KOPT-K1 (cell line): Measurements from ENCODE around the gene COQ2.
"Not testable (repeated sequence)": the region's sequence is repeated elsewhere in the genome, so short reads cannot be mapped to it uniquely, and the experiment has no call there.

Experiments used
- H3K27ac ChIP-seq: fragments of 200-600 bp; sonication (generic); 2 replicates; pipeline ENCODE4 v1.5.1; 2016; ENCODE audit warnings: antibody characterized with exemption, mild to moderate bottlenecking, low read depth, low read length; ENCODE audit not compliant: poor library complexity, severe bottlenecking
- H3K36me3 ChIP-seq: fragments of 200-600 bp; sonication (generic); 2 replicates; pipeline ENCODE4 v1.5.1; 2017; ENCODE audit warnings: antibody characterized with exemption, mild to moderate bottlenecking, low read length, moderate library complexity; ENCODE audit not compliant: insufficient read depth
- H3K9me3 ChIP-seq: fragments of 200-600 bp; sonication (generic); 2 replicates; pipeline ENCODE4 v1.5.1; 2017; ENCODE audit warnings: antibody characterized with exemption, low read length, mild to moderate bottlenecking; ENCODE audit not compliant: insufficient read depth, poor library complexity, severe bottlenecking

COQ2 gene

DNA sequence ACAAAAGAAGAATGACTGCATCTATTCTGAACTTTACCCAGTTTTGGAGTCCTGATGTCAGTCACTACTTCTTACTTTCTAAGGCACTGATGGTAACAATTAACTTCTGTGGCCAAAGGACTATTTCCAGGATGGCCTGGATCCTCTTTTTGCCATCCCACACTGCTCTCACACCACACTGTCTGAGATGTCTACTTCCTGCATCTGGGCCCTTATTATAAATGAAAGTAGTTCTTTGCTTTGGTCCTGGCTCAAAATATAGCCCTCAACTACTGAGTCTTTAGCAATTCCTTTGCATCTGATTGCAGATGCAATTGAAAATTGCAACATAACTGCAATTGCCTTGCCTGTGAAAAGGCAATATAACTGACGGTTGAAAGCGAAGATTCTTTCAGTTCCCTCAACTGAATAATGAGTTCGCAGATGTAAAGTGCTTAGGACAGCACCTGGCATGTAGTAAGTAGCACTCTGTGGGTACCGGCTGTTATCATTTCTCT lies 44.2 kb downstream of the COQ2 start:
- Histone ChIP-seq H3K27ac (no peak overlapping the region), H3K36me3 (no peaks in the 10 kb centered on the region), H3K9me3 (no peaks in the 10 kb centered on the region)

GRCh38 chr4:83238393-83239248 lies 46.0 kb downstream of the COQ2 start:
- Histone ChIP-seq H3K9me3 (no peaks in the 10 kb centered on the region), H3K36me3 (no peaks in the 10 kb centered on the region), H3K27ac (no peak overlapping the region)

DNA sequence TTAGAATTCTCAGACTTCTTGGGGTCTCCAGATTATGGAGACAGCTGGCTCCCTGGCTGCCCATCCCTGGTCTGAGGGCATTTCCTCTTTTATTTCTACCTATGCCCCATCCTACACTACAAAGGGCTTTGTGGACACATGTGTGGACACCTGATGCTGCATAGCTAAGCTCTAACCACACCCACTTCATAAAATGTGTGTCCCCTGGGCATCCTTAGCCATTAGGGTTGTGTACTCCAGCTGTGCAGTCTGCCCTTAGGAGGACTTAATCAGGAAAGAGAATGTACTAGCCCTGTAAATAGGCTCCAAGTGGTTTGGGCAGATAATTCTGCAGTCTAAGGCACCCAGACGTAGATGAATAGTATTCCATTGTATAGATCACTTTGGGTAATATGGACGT lies 47.0 kb downstream of the COQ2 start:
- H3K36me3 ChIP-seq: no peaks in the 10 kb centered on the region
- no peaks in the 10 kb centered on the region for H3K9me3 ChIP-seq
- no peak overlapping the region for H3K27ac ChIP-seq

GRCh38 chr4:83235645-83236133 lies 48.9 kb downstream of the COQ2 start:
- H3K27ac ChIP-seq, H3K36me3 ChIP-seq, H3K9me3 ChIP-seq: not testable (repeated sequence)

DNA sequence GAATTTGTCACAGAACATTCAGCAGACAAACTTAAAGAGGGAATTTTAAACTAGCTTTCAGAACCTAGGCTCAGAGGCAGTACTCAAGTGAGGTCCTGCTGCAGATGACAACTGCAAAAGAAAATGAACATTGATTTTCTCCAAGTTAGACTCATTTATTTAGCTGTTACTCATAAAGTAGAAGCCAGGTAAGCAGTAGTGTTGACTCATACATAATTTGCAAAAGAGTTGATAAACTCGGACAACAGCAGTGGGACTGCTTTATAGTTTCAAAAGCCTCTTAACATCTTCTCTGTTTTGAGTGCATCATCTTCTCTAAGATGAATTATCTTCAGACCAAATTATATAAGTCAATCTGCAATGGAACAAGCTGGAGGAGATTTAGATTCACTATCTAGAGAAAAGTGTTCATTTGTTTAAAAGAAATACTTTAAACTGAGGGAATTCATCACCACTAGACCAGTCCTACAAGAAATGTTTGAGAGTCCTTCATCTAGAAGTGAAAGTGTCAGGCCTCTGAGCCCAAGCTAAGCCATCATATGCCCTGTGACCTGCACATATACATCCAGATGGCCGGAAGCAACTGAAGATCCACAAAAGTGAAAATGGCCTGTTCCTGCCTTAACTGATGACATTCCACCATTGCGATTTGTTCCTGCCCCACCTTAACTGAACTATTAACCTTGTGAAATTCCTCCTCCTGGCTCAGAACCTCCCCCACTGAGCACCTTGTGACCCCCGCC lies 49.5 kb downstream of the COQ2 start:
- Histone ChIP-seq H3K36me3 (no peaks in the 10 kb centered on the region), H3K27ac (no peak overlapping the region), H3K9me3 (no peaks in the 10 kb centered on the region)

DNA sequence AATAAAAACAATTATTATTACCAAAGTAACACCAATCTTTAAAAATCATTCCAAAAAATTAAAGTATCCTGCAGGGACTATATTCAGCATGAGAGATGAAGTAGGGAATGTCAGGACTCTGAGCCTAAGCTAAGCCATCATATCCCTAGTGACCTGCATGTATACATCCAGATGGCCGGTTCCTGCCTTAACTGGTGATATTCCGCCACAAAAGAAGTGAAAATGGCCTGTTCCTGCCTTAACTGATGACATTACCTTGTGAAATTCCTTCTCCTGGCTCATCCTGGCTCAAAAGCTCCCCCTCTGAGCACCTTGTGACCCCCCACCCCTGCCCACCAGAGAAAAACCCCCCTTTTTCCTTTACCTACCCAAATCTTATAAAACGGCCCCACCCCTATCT lies 50.2 kb downstream of the COQ2 start:
- not testable (repeated sequence) for H3K9me3 ChIP-seq, H3K27ac ChIP-seq, H3K36me3 ChIP-seq

DNA sequence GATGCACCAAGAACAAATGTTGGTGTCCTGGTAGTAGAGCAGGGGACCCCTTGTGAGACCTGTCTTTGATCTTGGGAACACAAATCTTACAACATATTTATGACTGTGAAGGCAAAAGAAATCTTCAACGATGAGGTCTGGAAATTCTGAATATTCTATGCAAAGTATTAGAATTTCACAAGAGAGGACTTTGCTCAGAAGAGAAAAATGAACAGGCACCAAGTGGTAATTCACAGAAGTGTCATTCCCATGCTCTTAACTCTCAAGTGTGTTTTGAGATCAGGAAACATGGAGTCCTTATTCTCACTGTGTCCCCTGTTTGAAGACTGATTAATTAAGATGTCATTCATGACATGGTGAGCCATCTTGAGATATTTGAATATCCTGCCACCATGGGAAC lies 52.5 kb downstream of the COQ2 start:
- no peaks in the 10 kb centered on the region for H3K9me3 ChIP-seq
- no peaks in the 10 kb centered on the region for H3K36me3 ChIP-seq
- H3K27ac ChIP-seq: no peak overlapping the region

- Histone ChIP-seq H3K27ac (no peak overlapping the region), H3K36me3 (no peaks in the 10 kb centered on the region), H3K9me3 (no peaks in the 10 kb centered on the region)
Observed at GRCh38 chr4:83231620-83232076, 53.0 kb downstream of the COQ2 start.

GRCh38 chr4:83230928-83231327 lies 53.7 kb downstream of the COQ2 start:
- Histone ChIP-seq H3K9me3 (no peaks in the 10 kb centered on the region), H3K36me3 (no peaks in the 10 kb centered on the region), H3K27ac (no peak overlapping the region)

- Histone ChIP-seq H3K9me3 (no peaks in the 10 kb centered on the region), H3K27ac (no peak overlapping the region), H3K36me3 (no peaks in the 10 kb centered on the region)
Observed at GRCh38 chr4:83229791-83230190, 54.8 kb downstream of the COQ2 start.

DNA sequence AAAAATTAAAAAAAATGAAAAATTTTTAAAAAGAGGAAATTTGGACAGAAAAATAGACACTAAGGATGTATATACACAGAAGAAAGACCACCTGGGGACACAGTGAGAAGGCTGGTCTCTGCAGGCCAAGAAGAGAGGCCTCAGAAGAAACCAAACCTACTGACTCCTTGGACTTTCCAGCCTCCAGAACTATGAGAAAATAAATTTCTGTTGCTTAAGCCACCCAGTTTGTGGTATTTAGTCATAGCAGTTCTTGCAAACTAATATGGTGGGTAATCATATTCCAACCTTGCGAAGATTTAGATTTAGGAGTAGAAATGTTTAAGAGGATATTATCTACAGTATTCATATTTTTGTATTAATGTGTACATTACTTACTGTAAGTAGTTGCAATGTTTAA lies 56.4 kb downstream of the COQ2 start:
- Histone ChIP-seq H3K27ac (no peak overlapping the region), H3K36me3 (no peaks in the 10 kb centered on the region), H3K9me3 (no peaks in the 10 kb centered on the region)

DNA sequence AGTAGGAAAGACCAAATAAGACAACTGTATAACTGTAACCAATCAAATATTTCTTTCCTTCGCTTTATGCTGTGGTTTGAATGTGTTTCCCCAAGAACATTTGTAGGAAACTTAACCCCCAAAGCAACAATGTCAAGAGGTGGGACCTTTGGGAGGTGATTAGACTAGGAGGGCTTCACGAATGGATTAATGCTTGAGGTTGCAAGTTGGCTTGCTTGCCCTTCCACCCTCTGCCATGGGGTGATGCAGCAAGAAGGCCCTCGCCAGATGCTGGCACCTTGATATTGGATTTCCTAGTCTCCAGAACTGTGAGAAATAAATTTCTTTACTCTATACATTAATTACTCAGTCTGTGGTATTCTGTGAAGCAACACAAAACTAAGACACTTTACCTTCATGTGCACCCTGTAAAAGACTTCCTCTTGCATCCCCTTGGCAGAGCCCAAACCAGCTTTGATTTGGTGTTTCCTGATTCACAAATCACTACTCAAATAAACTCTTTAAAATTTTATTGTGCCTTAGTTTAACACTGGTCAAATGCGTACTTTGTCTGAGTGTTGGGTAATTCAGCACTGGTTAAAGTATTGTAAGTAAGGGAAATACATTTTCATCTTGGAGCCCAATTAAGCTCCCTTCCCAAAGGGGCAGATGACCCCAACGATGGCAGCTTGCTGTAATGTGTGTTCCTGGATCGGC lies 59.9 kb downstream of the COQ2 start:
- H3K36me3 ChIP-seq: no peaks in the 10 kb centered on the region
- no peaks in the 10 kb centered on the region for H3K9me3 ChIP-seq
- H3K27ac ChIP-seq: no peak overlapping the region

- Histone ChIP-seq H3K36me3 (no peaks in the 10 kb centered on the region), H3K9me3 (no peaks in the 10 kb centered on the region), H3K27ac (no peak overlapping the region)
Observed at GRCh38 chr4:83223781-83224180, 60.8 kb downstream of the COQ2 start.

DNA sequence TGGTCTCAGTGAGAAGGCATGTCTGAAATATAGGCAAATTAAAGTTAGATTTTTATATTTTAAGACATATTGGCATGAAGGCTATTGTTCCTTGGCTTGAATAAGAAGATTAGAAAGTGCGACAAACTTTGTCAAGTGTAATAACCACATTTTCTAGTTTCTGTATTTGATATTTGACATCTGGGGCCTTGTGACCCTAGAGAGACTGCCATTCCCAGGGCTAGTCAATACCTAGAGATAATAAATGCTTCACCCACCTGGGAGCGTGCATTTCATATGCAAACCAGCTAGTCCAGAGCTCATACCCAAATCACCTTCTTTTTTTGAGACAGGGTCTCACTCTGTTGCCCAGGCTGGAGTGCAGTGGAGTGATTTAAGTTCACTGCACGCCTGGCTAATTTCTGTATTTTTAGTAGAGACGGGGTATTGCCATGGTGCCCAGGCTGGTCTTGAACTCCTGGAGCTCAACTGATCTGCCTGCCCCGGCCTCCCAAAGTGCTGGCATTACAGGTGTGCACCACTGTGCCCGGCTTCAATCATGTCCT lies 62.6 kb downstream of the COQ2 start:
- Histone ChIP-seq H3K27ac (no peak overlapping the region), H3K9me3 (no peaks in the 10 kb centered on the region), H3K36me3 (no peaks in the 10 kb centered on the region)
